ENCODE results near the gene SORCS1.

The SORCS1 gene

DNA sequence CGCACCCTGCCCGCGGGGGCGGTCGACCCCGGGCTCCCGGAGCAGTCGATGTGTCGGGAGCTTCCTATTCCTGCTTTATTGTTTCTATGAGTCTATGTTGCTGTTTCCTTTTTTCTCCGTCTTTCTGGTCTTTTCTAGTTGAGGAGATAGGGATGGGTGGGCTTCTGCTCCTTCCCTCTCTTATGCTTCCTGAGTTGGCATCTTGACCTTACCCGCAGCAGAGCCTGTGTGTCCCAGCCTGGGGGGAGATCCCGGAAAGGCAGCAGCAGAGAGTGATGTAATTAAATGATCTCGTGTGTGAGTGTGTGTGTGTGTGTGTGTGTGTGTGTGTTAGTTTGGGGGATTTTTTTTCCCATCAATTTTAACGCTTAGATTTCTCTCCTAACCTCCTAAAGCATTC lies 486 bp upstream of the SORCS1 start (continued):
- TF ChIP-seq ZNF692 (tag by site-specific recombination; IDR thresholded peaks at IDR 0.05) (peak; percentile 45; the same call in 1 of the 2 replicates), ZNF660 (tag by site-specific recombination; IDR thresholded peaks at IDR 0.05) (no peak), IKZF3 (tag by site-specific recombination; IDR thresholded peaks at IDR 0.05) (no peak)

DNA sequence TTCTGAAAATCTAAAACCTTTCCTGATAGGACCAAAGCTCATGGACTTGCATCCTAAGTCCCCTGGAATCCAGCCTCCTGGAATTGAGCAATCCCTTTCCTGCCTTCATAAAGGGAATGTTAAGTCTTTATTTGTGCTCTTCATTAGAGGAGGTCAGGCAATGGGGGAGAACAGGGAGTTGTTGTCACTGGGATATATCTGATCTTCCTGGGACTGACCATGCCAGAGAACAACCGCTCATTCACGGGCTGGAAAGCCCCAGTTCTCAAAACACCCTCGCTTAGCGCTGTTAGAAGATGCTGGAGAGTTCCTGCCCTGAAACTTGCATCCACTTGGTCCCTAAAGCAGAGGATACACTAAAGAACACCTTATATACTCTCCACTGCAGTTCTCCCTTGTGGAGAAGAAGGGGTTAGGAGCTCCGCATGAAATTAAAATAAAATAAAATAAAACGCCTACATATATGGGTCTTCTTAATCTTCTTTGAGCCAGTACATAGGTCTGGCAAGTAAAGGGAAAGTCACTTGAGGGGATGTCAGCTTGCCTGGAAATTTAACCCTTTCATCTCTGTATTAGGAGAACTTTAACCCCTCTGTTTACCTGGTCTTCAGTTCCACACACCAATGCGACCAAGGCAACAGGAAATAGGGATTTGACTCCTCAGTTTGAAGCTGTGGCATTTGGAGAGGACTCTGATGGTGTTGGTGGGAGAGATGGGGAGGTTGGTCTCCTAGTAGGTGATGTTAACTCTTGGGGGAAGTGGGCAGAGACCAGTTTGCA lies 1.2 kb downstream of the SORCS1 start:
- CTCF ChIA-PET = no interaction called here
- Histone ChIP-seq H3K27ac (ENCODE audit: extremely low read depth, low read depth, low read length) (no peak overlapping the region), H3K4me3 (ENCODE audit: low read depth, low read length) (peak overlapping the region; percentile 48), H3K36me3 (ENCODE audit: control insufficient read depth in 2 of 2, insufficient read depth in 1 of 2, low read length in 2 of 2) (no peaks in the 10 kb centered on the region), H3K9me3 (ENCODE audit: control insufficient read depth, insufficient read depth, low read depth, low read length) (no peaks in the 10 kb centered on the region), H3K4me1 (ENCODE audit: control insufficient read depth, insufficient read depth, low read length) (peaks cover 2% of the 10 kb centered on the region; the same call in 1 of the 2 replicates)
- TF ChIP-seq RBAK (tag by site-specific recombination; IDR thresholded peaks at IDR 0.05) = no peak
- TF ChIP-seq, protein P1, sequence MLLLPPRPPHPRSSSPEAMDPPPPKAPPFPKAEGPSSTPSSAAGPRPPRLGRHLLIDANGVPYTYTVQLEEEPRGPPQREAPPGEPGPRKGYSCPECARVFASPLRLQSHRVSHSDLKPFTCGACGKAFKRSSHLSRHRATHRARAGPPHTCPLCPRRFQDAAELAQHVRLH (tag by site-specific recombination; IDR thresholded peaks at IDR 0.05) = no peak
- TF ChIP-seq ZNF658 (tag by site-specific recombination; IDR thresholded peaks at IDR 0.05) = no peak
- TF ChIP-seq, protein P2, sequence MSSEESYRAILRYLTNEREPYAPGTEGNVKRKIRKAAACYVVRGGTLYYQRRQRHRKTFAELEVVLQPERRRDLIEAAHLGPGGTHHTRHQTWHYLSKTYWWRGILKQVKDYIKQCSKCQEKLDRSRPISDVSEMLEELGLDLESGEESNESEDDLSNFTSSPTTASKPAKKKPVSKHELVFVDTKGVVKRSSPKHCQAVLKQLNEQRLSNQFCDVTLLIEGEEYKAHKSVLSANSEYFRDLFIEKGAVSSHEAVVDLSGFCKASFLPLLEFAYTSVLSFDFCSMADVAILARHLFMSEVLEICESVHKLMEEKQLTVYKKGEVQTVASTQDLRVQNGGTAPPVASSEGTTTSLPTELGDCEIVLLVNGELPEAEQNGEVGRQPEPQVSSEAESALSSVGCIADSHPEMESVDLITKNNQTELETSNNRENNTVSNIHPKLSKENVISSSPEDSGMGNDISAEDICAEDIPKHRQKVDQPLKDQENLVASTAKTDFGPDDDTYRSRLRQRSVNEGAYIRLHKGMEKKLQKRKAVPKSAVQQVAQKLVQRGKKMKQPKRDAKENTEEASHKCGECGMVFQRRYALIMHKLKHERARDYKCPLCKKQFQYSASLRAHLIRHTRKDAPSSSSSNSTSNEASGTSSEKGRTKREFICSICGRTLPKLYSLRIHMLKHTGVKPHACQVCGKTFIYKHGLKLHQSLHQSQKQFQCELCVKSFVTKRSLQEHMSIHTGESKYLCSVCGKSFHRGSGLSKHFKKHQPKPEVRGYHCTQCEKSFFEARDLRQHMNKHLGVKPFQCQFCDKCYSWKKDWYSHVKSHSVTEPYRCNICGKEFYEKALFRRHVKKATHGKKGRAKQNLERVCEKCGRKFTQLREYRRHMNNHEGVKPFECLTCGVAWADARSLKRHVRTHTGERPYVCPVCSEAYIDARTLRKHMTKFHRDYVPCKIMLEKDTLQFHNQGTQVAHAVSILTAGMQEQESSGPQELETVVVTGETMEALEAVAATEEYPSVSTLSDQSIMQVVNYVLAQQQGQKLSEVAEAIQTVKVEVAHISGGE (tag by site-specific recombination; conservative IDR thresholded peaks at IDR 0.05; ENCODE audit: low read depth) = no peak
- no peak for TF ChIP-seq ZBTB1 (tag by site-specific recombination; IDR thresholded peaks at IDR 0.05)
- TF ChIP-seq ZNF16 (tag by site-specific recombination; IDR thresholded peaks at IDR 0.05; ENCODE audit: low read depth) = no peak
- TF ChIP-seq ZNF514 (tag by site-specific recombination; IDR thresholded peaks at IDR 0.05) = no peak
- no peak for TF ChIP-seq SALL2 (tag by site-specific recombination; IDR thresholded peaks at IDR 0.05; ENCODE audit: borderline replicate concordance)
- no peak for TF ChIP-seq HOXD13 (CRISPR knock-in tag; IDR thresholded peaks at IDR 0.05; ENCODE audit: borderline replicate concordance)
- no peak for TF ChIP-seq ZNF114 (tag by site-specific recombination; IDR thresholded peaks at IDR 0.05)
- POLR2A ChIA-PET = no interaction called here

- CTCF ChIA-PET = no interaction called here
- no peaks in the 10 kb centered on the region for H3K9me3 ChIP-seq (ENCODE audit: control insufficient read depth, insufficient read depth, low read depth, low read length)
- H3K4me1 ChIP-seq (ENCODE audit: control insufficient read depth, insufficient read depth, low read length) = peaks cover 2% of the 10 kb centered on the region; the same call in 1 of the 2 replicates
- H3K27ac ChIP-seq (ENCODE audit: extremely low read depth, low read depth, low read length) = no peak overlapping the region
- POLR2A ChIA-PET = no interaction called here
- H3K4me3 ChIP-seq (ENCODE audit: low read depth, low read length) = no peak overlapping the region
- no peaks in the 10 kb centered on the region for H3K36me3 ChIP-seq (ENCODE audit: control insufficient read depth in 2 of 2, insufficient read depth in 1 of 2, low read length in 2 of 2)
- TF ChIP-seq ZBTB1 (tag by site-specific recombination; IDR thresholded peaks at IDR 0.05) (no peak), BCL11A (tag by site-specific recombination; IDR thresholded peaks at IDR 0.05; ENCODE audit: low read depth) (no peak), REST (tag by site-specific recombination; IDR thresholded peaks at IDR 0.05) (no peak), HOXA7 (CRISPR knock-in tag; IDR thresholded peaks at IDR 0.05; ENCODE audit: borderline replicate concordance) (no peak), EGR2 (tag by site-specific recombination; IDR thresholded peaks at IDR 0.05; ENCODE audit: low read depth) (no peak), ZNF133 (tag by site-specific recombination; IDR thresholded peaks at IDR 0.05) (no peak), GLIS1 (tag by site-specific recombination; IDR thresholded peaks at IDR 0.05) (no peak), ZNF561 (tag by site-specific recombination; IDR thresholded peaks at IDR 0.05; ENCODE audit: borderline replicate concordance) (no peak), MZF1 (tag by site-specific recombination; IDR thresholded peaks at IDR 0.05; ENCODE audit: borderline replicate concordance) (no peak), YY2 (tag by site-specific recombination; IDR thresholded peaks at IDR 0.05) (no peak), ZNF654 (tag by site-specific recombination; IDR thresholded peaks at IDR 0.05; ENCODE audit: low read depth) (no peak)
- TF ChIP-seq, protein P3, sequence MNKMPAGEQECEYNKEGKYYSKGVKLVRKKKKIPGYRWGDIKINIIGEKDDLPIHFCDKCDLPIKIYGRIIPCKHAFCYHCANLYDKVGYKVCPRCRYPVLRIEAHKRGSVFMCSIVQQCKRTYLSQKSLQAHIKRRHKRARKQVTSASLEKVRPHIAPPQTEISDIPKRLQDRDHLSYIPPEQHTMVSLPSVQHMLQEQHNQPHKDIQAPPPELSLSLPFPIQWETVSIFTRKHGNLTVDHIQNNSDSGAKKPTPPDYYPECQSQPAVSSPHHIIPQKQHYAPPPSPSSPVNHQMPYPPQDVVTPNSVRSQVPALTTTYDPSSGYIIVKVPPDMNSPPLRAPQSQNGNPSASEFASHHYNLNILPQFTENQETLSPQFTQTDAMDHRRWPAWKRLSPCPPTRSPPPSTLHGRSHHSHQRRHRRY (tag by site-specific recombination; IDR thresholded peaks at IDR 0.05) = no peak
These were observed 3.6 kb downstream of the SORCS1 start for GRCh38 chr10:107160866-107161265.

All from HEK293 (cell line).